ENCODE data around the gene RPS6KA2.

Gene RPS6KA2

GRCh38 chr6:166523782-166524559 lies 103.1 kb downstream of the RPS6KA2 start:
- no peak for TF ChIP-seq EZH2 (IDR thresholded peaks at IDR 0.05)
- TF ChIP-seq POLR2AphosphoS5 (IDR thresholded peaks at IDR 0.05; ENCODE audit: borderline replicate concordance, low read depth, low read length) = no peak
- no peak for TF ChIP-seq FOXP2 (optimal IDR thresholded peaks at IDR 0.05; ENCODE audit: control extremely low read depth, extremely low read length, insufficient read depth)
- Histone ChIP-seq H3K4me3 (no peak overlapping the region), H3K36me3 (ENCODE audit: insufficient read depth, low read length) (no peaks in the 10 kb centered on the region), H3K9ac (ENCODE audit: insufficient read length) (no peak overlapping the region), H3K9me3 (ENCODE audit: low read depth, low read length) (no peaks in the 10 kb centered on the region), H3K27ac (no peak overlapping the region)
- DNase-seq (ENCODE audit: low read depth, low spot score) = no peak

GRCh38 chr6:166520905-166521834 lies 105.9 kb downstream of the RPS6KA2 start:
- Histone ChIP-seq H3K9ac (ENCODE audit: insufficient read length) (no peak overlapping the region), H3K36me3 (ENCODE audit: insufficient read depth, low read length) (no peaks in the 10 kb centered on the region), H3K9me3 (ENCODE audit: low read depth, low read length) (no peaks in the 10 kb centered on the region), H3K4me3 (no peak overlapping the region), H3K27ac (no peak overlapping the region)
- TF ChIP-seq FOXP2 (optimal IDR thresholded peaks at IDR 0.05; ENCODE audit: control extremely low read depth, extremely low read length, insufficient read depth) (no peak), POLR2AphosphoS5 (IDR thresholded peaks at IDR 0.05; ENCODE audit: borderline replicate concordance, low read depth, low read length) (no peak), EZH2 (IDR thresholded peaks at IDR 0.05) (no peak)
- DNase-seq (ENCODE audit: low read depth, low spot score) = no peak

DNA sequence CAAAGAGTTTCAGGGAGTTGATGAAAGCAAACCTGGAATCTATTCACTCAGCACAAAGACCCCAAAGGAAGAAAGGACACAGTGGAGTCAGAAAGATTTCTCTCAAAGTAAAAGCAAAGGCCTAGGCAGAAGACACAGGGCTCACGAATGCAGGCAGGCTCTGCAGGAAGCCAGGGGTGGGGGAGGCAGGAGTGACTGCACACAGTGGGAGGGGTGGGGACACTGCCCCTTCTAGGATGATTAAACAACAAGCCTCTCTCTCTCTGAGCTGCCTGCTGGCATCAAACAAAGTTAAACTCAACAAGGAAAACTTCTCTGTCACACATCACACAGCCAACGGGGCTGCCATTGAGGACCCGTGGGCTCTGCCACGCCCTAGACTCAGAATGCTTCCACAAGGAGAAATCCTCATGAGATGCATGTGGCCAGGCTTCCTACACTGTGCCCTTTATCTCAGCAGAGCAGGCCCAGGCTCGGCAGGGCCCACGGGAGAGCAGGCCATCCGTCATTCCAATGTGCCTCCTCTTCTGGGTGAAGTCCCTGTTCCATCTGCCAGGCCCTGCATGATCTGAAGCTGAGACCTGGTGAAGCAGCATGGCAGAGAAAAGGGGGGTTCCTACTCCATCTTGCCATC lies 110.7 kb downstream of the RPS6KA2 start:
- Histone ChIP-seq H3K9ac (ENCODE audit: insufficient read length) (no peak overlapping the region), H3K36me3 (ENCODE audit: insufficient read depth, low read length) (no peaks in the 10 kb centered on the region), H3K9me3 (ENCODE audit: low read depth, low read length) (no peaks in the 10 kb centered on the region), H3K4me3 (no peak overlapping the region), H3K27ac (no peak overlapping the region)
- DNase-seq (ENCODE audit: low read depth, low spot score) = no peak
- no peak for TF ChIP-seq EZH2 (IDR thresholded peaks at IDR 0.05)
- TF ChIP-seq FOXP2 (optimal IDR thresholded peaks at IDR 0.05; ENCODE audit: control extremely low read depth, extremely low read length, insufficient read depth) = no peak
- TF ChIP-seq POLR2AphosphoS5 (IDR thresholded peaks at IDR 0.05; ENCODE audit: borderline replicate concordance, low read depth, low read length) = no peak

- Histone ChIP-seq H3K27ac (no peak overlapping the region), H3K4me3 (no peak overlapping the region), H3K9ac (ENCODE audit: insufficient read length) (no peak overlapping the region), H3K36me3 (ENCODE audit: insufficient read depth, low read length) (no peaks in the 10 kb centered on the region), H3K9me3 (ENCODE audit: low read depth, low read length) (no peaks in the 10 kb centered on the region)
- TF ChIP-seq FOXP2 (optimal IDR thresholded peaks at IDR 0.05; ENCODE audit: control extremely low read depth, extremely low read length, insufficient read depth) (no peak), POLR2AphosphoS5 (IDR thresholded peaks at IDR 0.05; ENCODE audit: borderline replicate concordance, low read depth, low read length) (no peak), EZH2 (IDR thresholded peaks at IDR 0.05) (no peak)
- DNase-seq (ENCODE audit: low read depth, low spot score) = no peak
Observed at GRCh38 chr6:166515072-166515810, 111.8 kb downstream of the RPS6KA2 start.

DNA sequence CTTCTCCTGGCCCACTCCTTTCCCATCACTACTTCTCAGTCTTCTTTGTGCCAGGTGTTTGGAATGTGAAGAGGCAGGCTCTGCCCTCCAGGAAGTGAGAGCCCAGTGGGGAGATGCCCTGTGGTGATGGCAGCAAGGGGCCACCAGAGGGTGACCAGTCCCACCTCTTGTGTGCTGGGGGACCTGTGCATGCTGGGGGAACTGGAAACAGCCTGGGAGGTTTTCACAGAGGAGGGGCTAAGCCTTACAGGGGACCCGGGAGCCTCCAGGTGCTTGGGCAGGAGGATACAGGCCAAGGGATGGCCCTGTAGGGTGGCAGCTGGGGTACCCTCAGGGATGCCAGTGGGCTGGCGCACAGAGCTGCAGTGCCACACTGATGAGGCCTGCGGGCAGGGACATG lies 112.9 kb downstream of the RPS6KA2 start:
- DNase-seq (ENCODE audit: low read depth, low spot score) = no peak
- no peak for TF ChIP-seq FOXP2 (optimal IDR thresholded peaks at IDR 0.05; ENCODE audit: control extremely low read depth, extremely low read length, insufficient read depth)
- Histone ChIP-seq H3K9ac (ENCODE audit: insufficient read length) (no peak overlapping the region), H3K9me3 (ENCODE audit: low read depth, low read length) (no peaks in the 10 kb centered on the region), H3K36me3 (ENCODE audit: insufficient read depth, low read length) (no peaks in the 10 kb centered on the region), H3K27ac (no peak overlapping the region), H3K4me3 (no peak overlapping the region)

DNA sequence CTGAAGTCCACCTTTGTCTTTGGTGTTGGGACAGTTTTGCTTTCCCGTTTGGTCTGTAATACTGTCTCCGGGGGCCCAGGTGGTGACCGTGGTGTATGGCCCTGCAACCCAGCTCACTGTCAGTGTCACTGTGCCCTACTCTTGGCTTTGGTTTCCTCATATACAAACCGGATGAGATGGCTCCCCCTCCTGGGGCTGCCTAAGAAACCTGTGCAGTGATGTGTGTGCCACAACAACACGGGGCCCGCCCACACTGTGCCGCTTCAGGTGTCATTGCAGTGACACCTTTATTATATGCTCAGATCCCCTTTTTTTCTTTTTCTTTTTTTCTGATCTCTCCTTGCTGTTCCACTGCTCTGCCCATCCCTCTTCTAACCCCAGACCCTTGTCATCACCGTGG lies 114.5 kb downstream of the RPS6KA2 start:
- Histone ChIP-seq H3K9ac (ENCODE audit: insufficient read length) (no peak overlapping the region), H3K36me3 (ENCODE audit: insufficient read depth, low read length) (no peaks in the 10 kb centered on the region), H3K4me3 (no peak overlapping the region), H3K9me3 (ENCODE audit: low read depth, low read length) (no peaks in the 10 kb centered on the region), H3K27ac (no peak overlapping the region)
- no peak for DNase-seq (ENCODE audit: low read depth, low spot score)
- TF ChIP-seq FOXP2 (optimal IDR thresholded peaks at IDR 0.05; ENCODE audit: control extremely low read depth, extremely low read length, insufficient read depth) (no peak), EZH2 (IDR thresholded peaks at IDR 0.05) (no peak), POLR2AphosphoS5 (IDR thresholded peaks at IDR 0.05; ENCODE audit: borderline replicate concordance, low read depth, low read length) (no peak)

- no peak overlapping the region for H3K27ac ChIP-seq
- no peak for TF ChIP-seq POLR2AphosphoS5 (IDR thresholded peaks at IDR 0.05; ENCODE audit: borderline replicate concordance, low read depth, low read length)
- no peak for TF ChIP-seq FOXP2 (optimal IDR thresholded peaks at IDR 0.05; ENCODE audit: control extremely low read depth, extremely low read length, insufficient read depth)
- no peak for TF ChIP-seq EZH2 (IDR thresholded peaks at IDR 0.05)
- no peak overlapping the region for H3K9ac ChIP-seq (ENCODE audit: insufficient read length)
- no peak for DNase-seq (ENCODE audit: low read depth, low spot score)
- H3K4me3 ChIP-seq = no peak overlapping the region
- no peaks in the 10 kb centered on the region for H3K9me3 ChIP-seq (ENCODE audit: low read depth, low read length)
- H3K36me3 ChIP-seq (ENCODE audit: insufficient read depth, low read length) = no peaks in the 10 kb centered on the region
Observed at GRCh38 chr6:166511316-166511715, 115.7 kb downstream of the RPS6KA2 start.

Data from SK-N-MC (cell line).